Karpas-422 (cell line): ENCODE data around the gene KPNA1. TPM values are rescaled to one million over a fixed set of nuclear protein-coding genes. Genes with fewer than 3 reads are reported as not detected.

Experiments used
- DNase-seq: peaks from one replicate; pipeline ENCODE4 v3.0.0-alpha.2; 2015
- H2AFZ ChIP-seq: fragments of 200-600 bp; sonication (generic); 2 replicates; pipeline ENCODE4 v1.6.1; 2014; ENCODE audit warnings: antibody characterized with exemption, low read length, mixed read lengths
- H3K27ac ChIP-seq: fragments of 200-600 bp; sonication (generic); 2 replicates; pipeline ENCODE4 v1.5.1; 2014; ENCODE audit warnings: mild to moderate bottlenecking, low read length, moderate library complexity
- H3K27me3 ChIP-seq: fragments of 200-600 bp; sonication (generic); 2 replicates; pipeline ENCODE4 v1.6.1; 2014; ENCODE audit warnings: low read length, mixed read lengths
- H3K36me3 ChIP-seq: fragments of 200-600 bp; sonication (generic); 2 replicates; pipeline ENCODE4 v1.6.1; 2014; ENCODE audit warnings: low read length, mixed read lengths; ENCODE audit not compliant: insufficient read depth
- H3K4me1 ChIP-seq: fragments of 200-600 bp; sonication (generic); 2 replicates; pipeline ENCODE4 v1.6.1; 2014; ENCODE audit warnings: mild to moderate bottlenecking, low read length, mixed read lengths
- H3K4me2 ChIP-seq: fragments of 200-600 bp; sonication (generic); 2 replicates; pipeline ENCODE4 v1.6.1; 2014; ENCODE audit warnings: low read length, low read depth, mild to moderate bottlenecking; ENCODE audit not compliant: poor library complexity, severe bottlenecking
- H3K4me3 ChIP-seq: fragments of 200-600 bp; sonication (generic); 2 replicates; pipeline ENCODE4 v1.5.1; 2014; ENCODE audit warnings: mild to moderate bottlenecking, antibody characterized with exemption, low read length, mixed read lengths
- H3K79me2 ChIP-seq: fragments of 200-600 bp; sonication (generic); 2 replicates; pipeline ENCODE4 v1.6.1; 2014; ENCODE audit warnings: mild to moderate bottlenecking, low read length, mixed read lengths
- H3K9ac ChIP-seq: fragments of 200-600 bp; sonication (generic); 2 replicates; pipeline ENCODE4 v1.6.0; 2014; ENCODE audit warnings: low read length
- H3K9me2 ChIP-seq: fragments of 200-600 bp; sonication (generic), shearing (Covaris generic); replicated peaks from 2 replicates; pipeline ENCODE4 v1.6.0; 2014; ENCODE audit warnings: mild to moderate bottlenecking, low read length, moderate library complexity; ENCODE audit not compliant: insufficient read depth
- H3K9me3 ChIP-seq: fragments of 300-700, 200-600 bp; sonication (generic); 2 replicates; pipeline ENCODE4 v1.6.1; 2014; ENCODE audit warnings: low read length, mixed read lengths
- H4K20me1 ChIP-seq: fragments of 200-600 bp; sonication (generic); 2 replicates; pipeline ENCODE4 v1.6.1; 2014; ENCODE audit warnings: mild to moderate bottlenecking, antibody characterized with exemption, low read length, low read depth; ENCODE audit not compliant: insufficient read depth
- total RNA-seq: library from RNA; depleted of rRNA; stranded (reverse); fragments of >200 nt; shearing (Covaris generic); gene quantifications from 2 replicates; pipeline ENCODE4 v1.2.3, GENCODE V29; 2014; ENCODE audit warnings: low replicate concordance

Gene KPNA1
- total RNA-seq, 1 experiment from 2014 or later, result 67.1 TPM

DNA sequence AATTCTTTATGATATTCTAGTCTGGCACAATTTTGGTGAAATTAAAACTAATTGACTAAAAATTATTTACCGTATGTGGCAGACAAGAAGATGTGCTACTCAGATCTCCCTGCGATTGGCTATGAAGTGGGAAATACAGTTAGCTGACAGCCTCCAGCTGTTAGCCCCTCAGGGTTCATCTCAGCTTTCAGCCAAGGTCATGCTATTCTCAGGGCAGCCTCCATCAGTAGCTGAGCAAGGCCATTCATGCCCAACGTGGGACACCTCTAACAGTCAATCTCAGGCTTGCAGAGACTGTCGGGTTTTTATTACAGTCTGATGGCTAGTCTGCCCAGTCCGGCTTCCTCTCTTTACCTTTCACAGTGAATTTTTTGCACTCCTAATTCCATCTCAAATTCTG is 42.6 kb upstream of the KPNA1 start:
- Histone ChIP-seq H3K36me3 (peaks cover 11% of the 10 kb centered on the region; the same call in 1 of the 2 replicates), H3K4me2 (no peak overlapping the region), H4K20me1 (no peaks in the 10 kb centered on the region)

DNA sequence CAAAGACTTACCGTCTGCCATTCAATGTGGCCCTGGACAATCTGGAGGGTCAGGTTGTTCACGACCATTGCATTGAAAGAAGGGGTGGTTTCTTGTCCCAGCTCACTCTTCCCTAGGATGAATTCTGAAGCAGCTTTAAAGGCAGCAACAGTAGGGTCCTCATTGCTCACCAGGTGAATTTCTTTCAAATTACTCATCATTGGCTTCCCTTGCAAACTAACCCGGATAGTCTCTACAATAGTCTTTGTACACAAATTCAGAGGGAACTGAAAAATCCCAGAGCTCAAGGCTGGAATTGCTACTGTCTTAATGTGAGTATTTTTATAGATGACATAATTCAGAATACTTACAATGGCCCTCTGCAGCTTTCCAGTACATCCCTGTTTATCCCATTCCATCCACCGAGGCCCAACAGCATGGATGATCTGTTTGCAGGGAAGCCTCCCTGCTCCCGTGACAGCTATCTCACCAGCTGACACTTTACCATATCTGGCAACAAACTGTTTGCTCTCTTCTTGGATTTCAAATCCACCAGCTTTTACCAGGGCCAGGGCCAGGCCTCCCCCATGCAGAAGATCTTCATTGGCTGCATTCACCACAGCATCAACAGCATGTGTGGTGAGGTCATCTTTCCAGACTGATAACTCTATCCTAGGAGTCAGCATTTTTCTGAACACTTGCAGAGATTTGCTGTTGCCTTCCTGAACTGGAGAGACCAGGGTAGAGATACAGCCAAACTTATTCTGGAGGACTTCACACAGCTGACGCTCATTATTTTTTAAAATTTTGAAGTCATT is 40.7 kb upstream of the KPNA1 start:
- H3K36me3 ChIP-seq, result peaks cover 14% of the 10 kb centered on the region; the same call in 1 of the 2 replicates
- no peak overlapping the region for H2AFZ ChIP-seq
- no peaks in the 10 kb centered on the region for H4K20me1 ChIP-seq
- H3K79me2 ChIP-seq, result peaks cover 3% of the 10 kb centered on the region; the same call in 1 of the 2 replicates
- H3K4me3 ChIP-seq, result no peak overlapping the region
- no peaks in the 10 kb centered on the region for H3K27me3 ChIP-seq
- DNase-seq, result no peak
- H3K9me3 ChIP-seq, result no peaks in the 10 kb centered on the region
- H3K4me2 ChIP-seq, result no peak overlapping the region
- H3K4me1 ChIP-seq, result peaks cover 7% of the 10 kb centered on the region
- no peaks in the 10 kb centered on the region for H3K9me2 ChIP-seq
- no peak overlapping the region for H3K27ac ChIP-seq
- no peak overlapping the region for H3K9ac ChIP-seq

More for the DNA sequence above, 42.6 kb upstream of the KPNA1 start:
- Histone ChIP-seq H3K27ac (no peak overlapping the region), H3K9ac (no peak overlapping the region), H2AFZ (no peak overlapping the region), H3K4me3 (no peak overlapping the region), H3K27me3 (no peaks in the 10 kb centered on the region), H3K9me3 (no peaks in the 10 kb centered on the region), H3K79me2 (peaks cover 3% of the 10 kb centered on the region; the same call in 1 of the 2 replicates), H3K4me1 (peaks cover 14% of the 10 kb centered on the region), H3K9me2 (no peaks in the 10 kb centered on the region)
- no peak for DNase-seq

DNA sequence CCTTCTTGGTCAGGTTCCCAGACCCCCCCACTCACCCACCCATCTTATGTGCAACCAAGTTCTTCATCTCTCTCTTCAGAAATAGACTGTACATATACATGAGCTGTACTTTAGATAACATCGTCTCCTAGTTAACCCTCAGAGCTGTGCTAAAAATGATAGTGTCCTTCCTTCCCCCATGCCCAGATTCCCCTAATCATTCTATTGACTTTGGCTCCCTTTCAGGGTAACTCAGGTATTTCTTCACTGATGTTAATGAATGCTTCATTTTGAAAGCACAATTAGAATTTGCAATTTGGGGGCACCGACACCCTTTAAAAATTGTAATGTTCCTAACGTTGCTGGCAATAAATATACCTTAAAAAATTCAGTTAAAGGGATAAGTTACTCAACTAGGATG is 38.4 kb upstream of the KPNA1 start:
- H4K20me1 ChIP-seq, result no peaks in the 10 kb centered on the region
- H3K36me3 ChIP-seq, result peaks cover 8% of the 10 kb centered on the region; the same call in 1 of the 2 replicates
- H3K9ac ChIP-seq, result no peak overlapping the region

DNA sequence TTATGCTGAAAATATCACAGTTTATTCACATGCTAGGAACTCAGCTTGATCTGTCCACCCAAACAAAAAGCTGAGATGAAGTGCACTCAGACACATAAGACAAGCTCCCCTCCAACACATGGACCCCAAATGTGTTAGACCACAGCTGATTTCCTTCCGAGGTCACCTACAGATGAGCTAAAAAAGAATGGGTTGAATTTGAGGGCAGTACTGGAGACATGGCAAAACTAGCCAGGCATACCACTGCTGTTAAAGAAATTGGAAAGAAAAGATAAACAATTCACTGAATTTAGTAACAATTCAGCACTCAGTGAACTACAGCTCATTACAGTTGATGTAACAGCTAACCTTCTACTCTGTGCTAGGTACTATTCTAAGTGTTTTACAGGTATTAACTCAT is 33.9 kb upstream of the KPNA1 start:
- H3K36me3 ChIP-seq, result peaks cover 18% of the 10 kb centered on the region; the same call in 1 of the 2 replicates

More for the DNA sequence above, 38.4 kb upstream of the KPNA1 start:
- no peaks in the 10 kb centered on the region for H3K9me3 ChIP-seq
- no peaks in the 10 kb centered on the region for H3K27me3 ChIP-seq
- no peak for DNase-seq
- no peak overlapping the region for H3K4me2 ChIP-seq
- H3K79me2 ChIP-seq, result peaks cover 3% of the 10 kb centered on the region; the same call in 1 of the 2 replicates
- no peak overlapping the region for H3K4me3 ChIP-seq
- H3K4me1 ChIP-seq, result no peaks in the 10 kb centered on the region
- H3K9me2 ChIP-seq, result no peaks in the 10 kb centered on the region
- no peak overlapping the region for H3K27ac ChIP-seq
- no peak overlapping the region for H2AFZ ChIP-seq

DNA sequence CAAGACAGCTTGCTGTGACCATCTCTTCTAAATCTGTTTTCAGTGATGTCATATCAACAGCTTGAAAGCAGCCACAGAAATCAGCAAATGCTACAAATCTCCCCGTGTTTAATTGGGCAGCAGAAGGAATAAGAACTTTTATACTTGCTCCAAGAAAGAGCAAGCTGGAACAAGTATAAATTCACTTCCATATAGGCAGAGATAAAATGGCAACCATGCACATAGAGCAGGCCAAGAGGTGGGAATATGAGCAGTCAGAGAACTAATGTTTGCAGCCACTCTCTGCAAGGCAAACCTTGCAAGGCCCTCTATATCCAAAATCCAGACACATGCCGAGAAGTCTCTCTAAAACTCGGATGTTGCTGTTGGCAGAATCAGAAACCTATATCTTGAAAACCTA is 33.3 kb upstream of the KPNA1 start:
- Histone ChIP-seq H3K4me1 (no peaks in the 10 kb centered on the region), H3K27ac (no peak overlapping the region), H3K4me3 (no peak overlapping the region), H3K9me3 (no peaks in the 10 kb centered on the region), H3K9ac (no peak overlapping the region), H4K20me1 (no peaks in the 10 kb centered on the region), H3K9me2 (no peaks in the 10 kb centered on the region), H3K4me2 (no peak overlapping the region), H3K36me3 (peaks cover 18% of the 10 kb centered on the region; the same call in 1 of the 2 replicates), H2AFZ (no peak overlapping the region), H3K79me2 (no peaks in the 10 kb centered on the region), H3K27me3 (no peaks in the 10 kb centered on the region)
- no peak for DNase-seq

More for the DNA sequence above, 33.9 kb upstream of the KPNA1 start:
- Histone ChIP-seq H3K9me3 (no peaks in the 10 kb centered on the region), H3K27ac (no peak overlapping the region), H3K4me2 (no peak overlapping the region), H2AFZ (no peak overlapping the region), H3K4me1 (no peaks in the 10 kb centered on the region), H3K9ac (no peak overlapping the region), H3K27me3 (no peaks in the 10 kb centered on the region), H3K9me2 (no peaks in the 10 kb centered on the region), H3K79me2 (no peaks in the 10 kb centered on the region), H3K4me3 (no peak overlapping the region), H4K20me1 (no peaks in the 10 kb centered on the region)
- no peak for DNase-seq

DNA sequence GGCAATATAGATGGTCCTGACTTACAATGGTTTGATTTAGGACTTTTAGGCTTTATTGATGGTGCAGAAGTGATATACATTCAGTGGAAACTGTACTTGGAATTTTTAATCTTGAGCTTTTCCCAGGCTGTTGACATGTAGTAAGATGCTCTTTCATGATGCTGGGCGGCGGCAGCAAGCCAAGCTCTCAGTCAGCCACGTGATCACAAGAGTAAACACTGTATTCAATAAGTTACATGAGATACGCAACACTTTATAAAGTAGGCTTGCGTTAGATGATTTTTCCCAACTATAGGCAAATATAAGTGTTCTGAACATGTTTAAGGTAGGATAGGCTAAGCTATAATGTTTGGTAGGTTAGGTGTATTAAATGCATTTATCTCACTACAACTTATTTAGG is 31.4 kb upstream of the KPNA1 start:
- Histone ChIP-seq H3K4me2 (no peak overlapping the region), H3K36me3 (peaks cover 10% of the 10 kb centered on the region; the same call in 1 of the 2 replicates)

DNA sequence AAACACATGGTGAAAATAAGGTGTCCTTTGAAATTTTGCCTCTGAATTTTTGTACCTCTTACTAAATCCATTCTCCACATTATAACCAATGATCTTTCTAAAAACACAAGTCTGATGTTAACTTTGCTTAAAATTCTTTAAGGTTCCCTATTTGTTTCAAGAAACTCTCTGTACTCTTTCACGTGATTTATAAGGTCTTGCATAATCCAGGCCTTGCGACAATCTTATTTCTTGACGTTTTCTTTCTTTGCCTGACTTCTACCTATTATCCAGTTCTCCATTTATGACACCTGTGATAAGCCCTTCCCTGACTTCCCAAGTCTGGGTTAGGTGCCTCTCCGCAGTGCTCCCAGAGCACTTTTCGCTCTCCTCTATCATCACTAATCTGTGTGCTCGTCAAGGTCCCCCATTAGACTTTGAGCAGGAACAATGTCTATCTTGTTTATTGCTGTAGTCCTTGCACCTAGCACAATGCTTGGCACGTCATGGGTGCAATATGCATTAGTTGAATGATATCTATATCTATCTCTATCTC is 24.3 kb upstream of the KPNA1 start:
- H3K27me3 ChIP-seq, result no peaks in the 10 kb centered on the region
- peaks cover 17% of the 10 kb centered on the region for H3K4me1 ChIP-seq
- H2AFZ ChIP-seq, result no peak overlapping the region
- H3K9me3 ChIP-seq, result no peaks in the 10 kb centered on the region
- H3K9ac ChIP-seq, result no peak overlapping the region
- H3K9me2 ChIP-seq, result no peaks in the 10 kb centered on the region
- H3K36me3 ChIP-seq, result peaks cover 12% of the 10 kb centered on the region; the same call in 1 of the 2 replicates
- no peak overlapping the region for H3K4me2 ChIP-seq
- H3K79me2 ChIP-seq, result no peaks in the 10 kb centered on the region
- no peak for DNase-seq
- H3K4me3 ChIP-seq, result no peak overlapping the region
- no peaks in the 10 kb centered on the region for H4K20me1 ChIP-seq
- no peak overlapping the region for H3K27ac ChIP-seq

More for the DNA sequence above, 31.4 kb upstream of the KPNA1 start:
- Histone ChIP-seq H3K4me3 (no peak overlapping the region), H3K27me3 (no peaks in the 10 kb centered on the region), H3K79me2 (no peaks in the 10 kb centered on the region), H3K9ac (no peak overlapping the region), H3K4me1 (no peaks in the 10 kb centered on the region), H3K27ac (no peak overlapping the region), H3K9me2 (no peaks in the 10 kb centered on the region), H4K20me1 (no peaks in the 10 kb centered on the region), H2AFZ (no peak overlapping the region), H3K9me3 (no peaks in the 10 kb centered on the region)
- no peak for DNase-seq

DNA sequence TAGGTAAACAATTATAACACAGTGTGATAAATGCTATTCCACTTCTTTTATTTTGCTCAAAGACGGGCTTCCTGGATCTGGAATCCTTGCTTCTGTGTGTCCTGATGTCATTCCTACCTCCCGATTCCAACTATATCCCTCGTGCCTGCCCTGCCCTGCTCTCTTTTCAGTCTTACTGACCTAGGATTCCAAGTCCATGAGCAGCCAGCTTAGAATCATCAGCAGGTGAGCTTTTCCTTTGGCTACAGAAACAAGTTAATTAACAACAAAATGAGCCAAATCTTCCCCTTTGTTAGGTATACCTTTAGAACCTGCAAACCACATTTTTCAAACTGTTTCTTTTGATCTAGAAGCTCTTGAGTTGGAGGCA is 21.9 kb upstream of the KPNA1 start:
- H4K20me1 ChIP-seq, result no peaks in the 10 kb centered on the region
- no peak overlapping the region for H3K27ac ChIP-seq
- no peak overlapping the region for H3K4me2 ChIP-seq
- peaks cover 17% of the 10 kb centered on the region for H3K4me1 ChIP-seq
- no peaks in the 10 kb centered on the region for H3K79me2 ChIP-seq
- H3K27me3 ChIP-seq, result no peaks in the 10 kb centered on the region
- H3K9me2 ChIP-seq, result no peaks in the 10 kb centered on the region
- peaks cover 14% of the 10 kb centered on the region; the same call in 1 of the 2 replicates for H3K36me3 ChIP-seq
- H2AFZ ChIP-seq, result no peak overlapping the region
- no peak overlapping the region for H3K4me3 ChIP-seq
- DNase-seq, result no peak
- no peaks in the 10 kb centered on the region for H3K9me3 ChIP-seq
- no peak overlapping the region for H3K9ac ChIP-seq
